ENCODE data around the gene LGALS9. TPM values are rescaled to one million over a fixed set of nuclear protein-coding genes. Genes with fewer than 3 reads are reported as not detected.

LGALS9 gene
- polyA plus RNA-seq, 3 donors: 149 to 581 (median 149) TPM

DNA sequence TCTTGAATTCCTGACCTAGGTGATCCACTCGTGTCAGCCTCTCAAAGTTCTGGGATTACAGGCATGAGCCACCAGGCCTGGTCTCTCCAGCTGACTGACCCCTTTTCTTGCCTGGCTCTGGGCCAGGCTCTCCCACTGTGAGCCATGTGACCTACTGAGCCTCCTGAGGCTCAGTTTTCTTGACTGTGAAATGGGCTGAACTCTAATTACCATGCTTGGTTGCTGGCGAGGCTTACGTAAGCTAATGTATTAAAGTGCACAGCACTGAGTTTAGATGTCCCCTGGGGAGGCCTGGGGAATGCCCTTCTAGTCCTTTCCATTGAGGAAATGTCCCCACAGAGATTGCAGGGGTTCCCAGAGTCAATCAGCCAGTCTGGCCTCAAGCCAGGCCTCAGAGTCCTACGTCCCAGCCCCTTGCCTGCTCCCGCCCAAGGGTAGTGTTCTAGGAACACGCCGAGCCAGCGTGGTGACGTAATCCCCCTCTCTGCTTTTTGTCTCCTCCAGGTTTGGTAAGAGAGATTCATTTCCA is 45.8 kb upstream of the LGALS9 start:
- H3K27ac Mint-ChIP-seq: peak overlapping the region in 3 of 7 donors; percentile 19 to 76 (median 32)
- H3K4me3 Mint-ChIP-seq: no peak overlapping the region
- Histone ChIP-seq H2AFZ (ENCODE audit: insufficient read depth, low read depth, low read length, poor library complexity, severe bottlenecking) (no peak overlapping the region), H3K9ac (ENCODE audit: insufficient read depth, low read length, poor library complexity, severe bottlenecking) (no peak overlapping the region), H3K4me3 (replicated peaks in 1 of 3; ENCODE audit: low read depth in 2 of 3, low read length in 3 of 3) (no peak overlapping the region), H3K27ac (ENCODE audit: low read depth in 1 of 2, low read length in 2 of 2) (no peak overlapping the region), H3K9me3 (replicated peaks in 1 of 2; ENCODE audit: control insufficient read depth in 1 of 2, insufficient read depth in 1 of 2, low read length in 2 of 2) (no peaks in the 10 kb centered on the region), H3K36me3 (replicated peaks in 1 of 2; ENCODE audit: control insufficient read depth in 1 of 2, insufficient read depth in 2 of 2, low read length in 2 of 2) (peaks cover 56 to 81% of the 10 kb centered on the region in 2 donors), H3K4me2 (replicated peaks; ENCODE audit: extremely low read depth, low read length, poor library complexity, severe bottlenecking) (no peak overlapping the region), H3K4me1 (ENCODE audit: control insufficient read depth in 1 of 2, insufficient read depth in 2 of 2, low read length in 2 of 2) (peaks cover 7 to 14% of the 10 kb centered on the region in 2 donors), H4K20me1 (ENCODE audit: insufficient read depth, low read length) (peaks cover 56% of the 10 kb centered on the region), H3K79me2 (ENCODE audit: insufficient read depth, low read length) (no peaks in the 10 kb centered on the region), H3K27me3 (ENCODE audit: control insufficient read depth in 2 of 2, insufficient read depth in 2 of 2, low read length in 2 of 2) (no peaks in the 10 kb centered on the region)
- no peaks in the 10 kb centered on the region for H3K9me3 Mint-ChIP-seq
- TF ChIP-seq, protein P1, sequence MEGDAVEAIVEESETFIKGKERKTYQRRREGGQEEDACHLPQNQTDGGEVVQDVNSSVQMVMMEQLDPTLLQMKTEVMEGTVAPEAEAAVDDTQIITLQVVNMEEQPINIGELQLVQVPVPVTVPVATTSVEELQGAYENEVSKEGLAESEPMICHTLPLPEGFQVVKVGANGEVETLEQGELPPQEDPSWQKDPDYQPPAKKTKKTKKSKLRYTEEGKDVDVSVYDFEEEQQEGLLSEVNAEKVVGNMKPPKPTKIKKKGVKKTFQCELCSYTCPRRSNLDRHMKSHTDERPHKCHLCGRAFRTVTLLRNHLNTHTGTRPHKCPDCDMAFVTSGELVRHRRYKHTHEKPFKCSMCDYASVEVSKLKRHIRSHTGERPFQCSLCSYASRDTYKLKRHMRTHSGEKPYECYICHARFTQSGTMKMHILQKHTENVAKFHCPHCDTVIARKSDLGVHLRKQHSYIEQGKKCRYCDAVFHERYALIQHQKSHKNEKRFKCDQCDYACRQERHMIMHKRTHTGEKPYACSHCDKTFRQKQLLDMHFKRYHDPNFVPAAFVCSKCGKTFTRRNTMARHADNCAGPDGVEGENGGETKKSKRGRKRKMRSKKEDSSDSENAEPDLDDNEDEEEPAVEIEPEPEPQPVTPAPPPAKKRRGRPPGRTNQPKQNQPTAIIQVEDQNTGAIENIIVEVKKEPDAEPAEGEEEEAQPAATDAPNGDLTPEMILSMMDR (IDR thresholded peaks at IDR 0.05): no peak
- 100% methylated on average over 2 of the region's 9 CpGs for WGBS (ENCODE audit: insufficient coverage)
- peaks cover 17% of the 10 kb centered on the region for H3K4me1 Mint-ChIP-seq
- peaks cover 73 to 89% of the 10 kb centered on the region in 2 donors for H3K36me3 Mint-ChIP-seq
- intact Hi-C loops (cut with micrococcal nuclease): no loop called here
- no peak for DNase-seq
- no peaks in the 10 kb centered on the region for H3K27me3 Mint-ChIP-seq (ENCODE audit: low read depth in 3 of 3)

DNA sequence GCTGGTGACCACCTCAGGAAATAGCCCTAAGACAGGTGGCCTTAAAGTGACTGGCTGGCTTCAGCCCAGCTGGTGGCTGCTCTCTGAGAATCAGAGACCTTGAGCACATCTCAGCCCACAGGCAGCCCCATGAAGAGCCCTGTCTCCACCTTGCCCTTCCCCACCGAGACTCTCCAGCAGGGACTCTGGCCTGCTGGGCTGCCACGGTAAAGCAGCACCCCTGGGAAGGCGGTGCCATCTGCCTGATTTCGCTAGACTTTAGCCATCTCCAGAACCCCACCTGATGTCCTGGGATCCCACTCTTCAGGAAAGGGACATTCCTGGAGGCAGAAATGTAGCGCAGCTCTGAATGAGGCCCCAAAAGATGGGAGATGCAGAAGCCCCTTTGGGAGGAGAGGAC is 45.2 kb upstream of the LGALS9 start:
- no peaks in the 10 kb centered on the region for H3K27me3 Mint-ChIP-seq (ENCODE audit: low read depth in 3 of 3)
- no peak overlapping the region for H2AFZ ChIP-seq (ENCODE audit: insufficient read depth, low read depth, low read length, poor library complexity, severe bottlenecking)
- no peak for DNase-seq
- peaks cover 7 to 14% of the 10 kb centered on the region in 2 donors for H3K4me1 ChIP-seq (ENCODE audit: control insufficient read depth in 1 of 2, insufficient read depth in 2 of 2, low read length in 2 of 2)
- H3K4me2 ChIP-seq (replicated peaks; ENCODE audit: extremely low read depth, low read length, poor library complexity, severe bottlenecking): no peak overlapping the region
- intact Hi-C loops (cut with micrococcal nuclease): no loop called here
- H3K36me3 Mint-ChIP-seq: peaks cover 79 to 94% of the 10 kb centered on the region in 2 donors
- peak overlapping the region in 3 of 7 donors; percentile 19 to 76 (median 41) for H3K27ac Mint-ChIP-seq
- no peaks in the 10 kb centered on the region for H3K9me3 Mint-ChIP-seq
- no peak overlapping the region for H3K9ac ChIP-seq (ENCODE audit: insufficient read depth, low read length, poor library complexity, severe bottlenecking)
- no peak overlapping the region for H3K4me3 Mint-ChIP-seq
- 100% methylated on average over 3 of the region's 5 CpGs for WGBS (ENCODE audit: insufficient coverage)
- H3K36me3 ChIP-seq (replicated peaks in 1 of 2; ENCODE audit: control insufficient read depth in 1 of 2, insufficient read depth in 2 of 2, low read length in 2 of 2): peaks cover 59 to 86% of the 10 kb centered on the region in 2 donors
- peaks cover 13% of the 10 kb centered on the region for H3K4me1 Mint-ChIP-seq
- no peaks in the 10 kb centered on the region for H3K27me3 ChIP-seq (ENCODE audit: control insufficient read depth in 2 of 2, insufficient read depth in 2 of 2, low read length in 2 of 2)
- H3K27ac ChIP-seq (ENCODE audit: low read depth in 1 of 2, low read length in 2 of 2): no peak overlapping the region
- H3K79me2 ChIP-seq (ENCODE audit: insufficient read depth, low read length): no peaks in the 10 kb centered on the region
- H3K9me3 ChIP-seq (replicated peaks in 1 of 2; ENCODE audit: control insufficient read depth in 1 of 2, insufficient read depth in 1 of 2, low read length in 2 of 2): no peaks in the 10 kb centered on the region
- H4K20me1 ChIP-seq (ENCODE audit: insufficient read depth, low read length): peaks cover 50% of the 10 kb centered on the region
- H3K4me3 ChIP-seq (replicated peaks in 1 of 3; ENCODE audit: low read depth in 2 of 3, low read length in 3 of 3): no peak overlapping the region
- TF ChIP-seq, protein P1 (IDR thresholded peaks at IDR 0.05): no peak

Measured in CD14-positive monocyte (primary cell).